ENCODE measurements around the gene MICA.

- TF ChIP-seq CTCF (IDR thresholded peaks at IDR 0.05) (no peak), POLR2A (IDR thresholded peaks at IDR 0.05) (no peak)
Observed at GRCh38 chr6:31379850-31380249, 23.5 kb upstream of the MICA start.
